IMR-90 (cell line): ENCODE measurements around the gene KIF16B. TPM values are rescaled to one million over a fixed set of nuclear protein-coding genes. Genes with fewer than 3 reads are reported as not detected.

Experiments
- ATAC-seq: fragments of 200-7000 bp; cut with Tn5 transposase; 2 replicates; pipeline ENCODE4 v1.9.1; 2020; ENCODE audit warnings: low read depth, mild to moderate bottlenecking, moderate library complexity
- BruUV-seq: library from RNA; stranded (reverse); fragments of 400-500 nt; replicated peaks from 2 replicates; lab custom pipeline; 2021; lab: Mats Ljungman, UMichigan
- CTCF ChIA-PET: fragments of 300-600 bp; formaldehyde crosslinking; extraction: SDS; loops from one replicate; lab custom pipeline; 2021; ENCODE audit warnings: antibody characterized with exemption; lab: Yijun Ruan, JAX
- POLR2A ChIA-PET: fragments of 300-600 bp; sonication (Branson Sonifier 250); formaldehyde crosslinking; loops from one replicate; lab custom pipeline; 2022; ENCODE audit warnings: antibody characterized with exemption; ENCODE audit not compliant: unreplicated experiment; lab: Charles Lee
- DNase-seq: peaks from one replicate; pipeline ENCODE4 v3.0.0; 2013
- H2AFZ ChIP-seq: replicated peaks from 2 replicates; pipeline ENCODE3; 2013; ENCODE audit warnings: low read length, mild to moderate bottlenecking; ENCODE audit not compliant: poor library complexity
- H2AK5ac ChIP-seq: 2 replicates; pipeline ENCODE4 v1.6.1; 2013; ENCODE audit warnings: low read depth, low read length, inconsistent platforms
- H2AK9ac ChIP-seq: replicated peaks from 2 replicates; pipeline ENCODE3; 2013; ENCODE audit warnings: mild to moderate bottlenecking, low read depth, low read length, moderate library complexity; ENCODE audit not compliant: poor library complexity
- H2BK120ac ChIP-seq: 2 replicates; pipeline ENCODE4 v1.6.1; 2013; ENCODE audit warnings: low read depth, low read length, inconsistent platforms
- H2BK15ac ChIP-seq: 3 replicates; pipeline ENCODE4 v1.6.1; 2013; ENCODE audit warnings: low read depth, low read length, inconsistent platforms
- H2BK20ac ChIP-seq: 2 replicates; pipeline ENCODE4 v1.6.1; 2013; ENCODE audit warnings: low read depth, mild to moderate bottlenecking, inconsistent platforms, low read length, moderate library complexity
- H2BK5ac ChIP-seq: 2 replicates; pipeline ENCODE4 v1.6.1; 2013; ENCODE audit warnings: mild to moderate bottlenecking, low read depth, low read length, inconsistent platforms; ENCODE audit not compliant: poor library complexity, severe bottlenecking
- H3K14ac ChIP-seq: replicated peaks from 2 replicates; pipeline ENCODE4 v1.6.1; 2013; ENCODE audit warnings: low read depth, low read length, inconsistent platforms
- H3K18ac ChIP-seq: 2 replicates; pipeline ENCODE4 v1.6.1; 2013; ENCODE audit warnings: low read depth, low read length, control low read depth
- H3K23ac ChIP-seq: 2 replicates; pipeline ENCODE4 v1.6.1; 2013; ENCODE audit warnings: low read depth, low read length, inconsistent platforms
- H3K27ac ChIP-seq: 2 replicates; pipeline ENCODE4 v1.5.1; 2013; ENCODE audit warnings: mild to moderate bottlenecking, control low read depth, low read length; ENCODE audit not compliant: insufficient read depth
- H3K27me3 ChIP-seq: 2 replicates; pipeline ENCODE4 v1.6.1; 2013; ENCODE audit warnings: low read length; ENCODE audit not compliant: control insufficient read depth, insufficient read depth
- H3K36me3 ChIP-seq: 2 replicates; pipeline ENCODE4 v1.6.1; 2013; ENCODE audit warnings: low read length, mixed read lengths; ENCODE audit not compliant: control insufficient read depth, insufficient read depth
- H3K4ac ChIP-seq: 2 replicates; pipeline ENCODE4 v1.6.1; 2013; ENCODE audit warnings: low read depth, low read length, inconsistent platforms
- H3K4me1 ChIP-seq: 2 replicates; pipeline ENCODE4 v1.6.1; 2013; ENCODE audit warnings: low read length, mixed read lengths; ENCODE audit not compliant: control insufficient read depth, insufficient read depth
- H3K4me2 ChIP-seq: 2 replicates; pipeline ENCODE4 v1.6.1; 2013; ENCODE audit warnings: low read depth, mild to moderate bottlenecking, control low read depth, low read length, moderate library complexity
- H3K4me3 ChIP-seq: 2 replicates; pipeline ENCODE4 v1.5.1; 2013; ENCODE audit warnings: low read depth, mild to moderate bottlenecking, control low read depth, low read length, moderate library complexity; ENCODE audit not compliant: insufficient read depth
- H3K56ac ChIP-seq: 2 replicates; pipeline ENCODE4 v1.6.1; 2013; ENCODE audit warnings: low read length, inconsistent platforms; ENCODE audit not compliant: insufficient read depth; ENCODE audit errors: extremely low read depth
- H3K79me1 ChIP-seq, 2 experiments: 2 replicates each; pipeline ENCODE4 v1.6.1; 2013; ENCODE audit warnings: low read length in 2 of 2, inconsistent platforms in 1 of 2, low read depth in 1 of 2
- H3K9ac ChIP-seq: 2 replicates; pipeline ENCODE4 v1.6.1; 2013; ENCODE audit warnings: low read depth, low read length, control low read depth
- H3K9me1 ChIP-seq: 2 replicates; pipeline ENCODE4 v1.6.1; 2013; ENCODE audit warnings: low read length, inconsistent platforms; ENCODE audit not compliant: insufficient read depth
- H3K9me3 ChIP-seq: 2 replicates; pipeline ENCODE4 v1.6.1; 2013; ENCODE audit warnings: low read length; ENCODE audit not compliant: control insufficient read depth, insufficient read depth
- H4K20me1 ChIP-seq: 2 replicates; pipeline ENCODE4 v1.6.1; 2013; ENCODE audit warnings: low read length, inconsistent platforms; ENCODE audit not compliant: insufficient read depth
- H4K5ac ChIP-seq: 2 replicates; pipeline ENCODE4 v1.6.1; 2013; ENCODE audit warnings: mild to moderate bottlenecking, low read depth, low read length, control low read depth
- H4K8ac ChIP-seq, 2 experiments: 2 replicates each; pipeline ENCODE4 v1.6.1; 2013; ENCODE audit warnings: low read depth in 2 of 2, low read length in 2 of 2, control low read depth in 1 of 2, inconsistent platforms in 1 of 2
- H4K91ac ChIP-seq: 2 replicates; pipeline ENCODE4 v1.6.1; 2013; ENCODE audit warnings: low read depth, low read length, inconsistent platforms; ENCODE audit not compliant: insufficient read depth
- CHD1 ChIP-seq: IDR thresholded peaks from 2 replicates; pipeline ENCODE4 v1.6.1; 2012; ENCODE audit warnings: low read depth, low read length, improper control_type of control experiment
- CTCF ChIP-seq: conservative IDR thresholded peaks from 2 replicates; pipeline ENCODE4 v1.5.1; 2012; ENCODE audit warnings: mild to moderate bottlenecking, low read depth, low read length, improper control_type of control experiment
- NFE2L2 ChIP-seq: fragments of 150-350 bp; IDR thresholded peaks from 2 replicates; pipeline ENCODE4 v1.6.1; 2016; ENCODE audit warnings: low read depth, mild to moderate bottlenecking, low read length
- RAD21 ChIP-seq: IDR thresholded peaks from 2 replicates; pipeline ENCODE4 v1.6.1; 2012; ENCODE audit warnings: low read length, improper control_type of control experiment
- RFX5 ChIP-seq: IDR thresholded peaks from 2 replicates; pipeline ENCODE4 v1.8.0; 2012; ENCODE audit warnings: low read depth, mild to moderate bottlenecking, low read length, moderate library complexity
- WGBS, 2 experiments: methylation state at CpG; one replicate each; pipeline versions ENCODE4 v1.1.5 to v1.1.7; 2013; ENCODE audit warnings: missing lambda C conversion rate in 2 of 2; ENCODE audit not compliant: insufficient read length in 1 of 2; ENCODE audit errors: extremely low coverage in 2 of 2; 5-methylcytosine and 5-hydroxymethylcytosine counted together
- dilution Hi-C: fragments of 300-500 bp; cut with HindIII; formaldehyde crosslinking; loops from one replicate; pipeline ENCODE4 v1.14.3; 2018; ENCODE audit warnings: low sequenced_read_pairs; ENCODE audit not compliant: unreplicated experiment
- in situ Hi-C: fragments of 300-500 bp; cut with MboI; formaldehyde crosslinking; loops from 3 replicates; pipeline ENCODE4 v1.14.3; 2019; ENCODE audit warnings: low sequenced_read_pairs, inconsistent platforms, mixed read lengths
- intact Hi-C: fragments of 100-400 bp; cut with micrococcal nuclease; formaldehyde crosslinking; loops from 2 replicates; pipeline ENCODE4 v1.10.0; 2022
- polyA plus RNA-seq, 3 experiments: library from polyadenylated mRNA; depleted of rRNA; stranded (reverse); fragments of >200 nt; gene quantifications; 2 replicates each; pipeline ENCODE4 v1.2.3, GENCODE V29; 2012; ENCODE audit warnings: low replicate concordance in 1 of 3
- total RNA-seq: library from RNA; depleted of rRNA; stranded (reverse); fragments of >200 nt; gene quantifications from 2 replicates; pipeline ENCODE4 v1.2.3, GENCODE V29; 2012
- TF ChIP-seq, protein P1 (sequence below): fragments of 150-350 bp; IDR thresholded peaks from 2 replicates; pipeline ENCODE4 v1.6.1; 2016; ENCODE audit warnings: low read depth, mild to moderate bottlenecking, low read length, moderate library complexity, borderline replicate concordance

KIF16B gene
- total and polyA plus RNA-seq, 2 of the 4 experiments (the other 2 are of a cell fraction) = 4.7 to 10.0 TPM

DNA sequence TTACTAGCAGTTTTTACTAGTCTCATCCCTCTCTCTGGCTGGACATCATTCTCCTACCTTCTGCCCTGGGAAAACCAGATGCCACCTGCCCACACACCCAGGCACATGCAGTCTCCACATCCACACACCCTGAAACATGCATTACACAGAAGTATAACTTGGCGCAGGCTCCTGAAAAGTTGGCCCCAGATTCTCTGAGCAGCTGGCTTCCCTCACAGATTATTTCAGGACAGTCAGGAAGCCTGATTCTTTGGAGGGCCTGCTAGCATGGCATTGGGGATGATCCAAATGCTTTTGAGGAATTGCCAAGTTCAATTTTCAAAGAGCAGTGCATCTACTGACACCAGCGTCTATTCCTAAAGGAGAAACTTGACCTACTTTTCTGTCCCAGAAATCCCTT, 27.8 kb upstream of the KIF16B start:
- H2BK20ac ChIP-seq = no peak overlapping the region
- no peak for TF ChIP-seq CTCF
- TF ChIP-seq, protein P1, sequence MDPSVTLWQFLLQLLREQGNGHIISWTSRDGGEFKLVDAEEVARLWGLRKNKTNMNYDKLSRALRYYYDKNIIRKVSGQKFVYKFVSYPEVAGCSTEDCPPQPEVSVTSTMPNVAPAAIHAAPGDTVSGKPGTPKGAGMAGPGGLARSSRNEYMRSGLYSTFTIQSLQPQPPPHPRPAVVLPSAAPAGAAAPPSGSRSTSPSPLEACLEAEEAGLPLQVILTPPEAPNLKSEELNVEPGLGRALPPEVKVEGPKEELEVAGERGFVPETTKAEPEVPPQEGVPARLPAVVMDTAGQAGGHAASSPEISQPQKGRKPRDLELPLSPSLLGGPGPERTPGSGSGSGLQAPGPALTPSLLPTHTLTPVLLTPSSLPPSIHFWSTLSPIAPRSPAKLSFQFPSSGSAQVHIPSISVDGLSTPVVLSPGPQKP = no peak
- no peak for TF ChIP-seq NFE2L2
- TF ChIP-seq RFX5 = no peak
- no peak for TF ChIP-seq CHD1
- TF ChIP-seq RAD21 = no peak
- H2AK9ac ChIP-seq = no peak overlapping the region
- in situ Hi-C loops (no loop called here), intact Hi-C loops (no loop called here), dilution Hi-C loops (no loop called here)
- H2BK5ac ChIP-seq = no peak overlapping the region
- no peak overlapping the region for H3K4ac ChIP-seq
- no peak overlapping the region for H4K91ac ChIP-seq
- no peak overlapping the region for H3K9ac ChIP-seq
- H2BK120ac ChIP-seq = no peak overlapping the region
- H3K27ac ChIP-seq = no peak overlapping the region
- no peaks in the 10 kb centered on the region for H3K9me1 ChIP-seq
- peaks cover 2% of the 10 kb centered on the region; the same call in 1 of the 2 replicates for H3K27me3 ChIP-seq
- H3K18ac ChIP-seq = no peak overlapping the region
- no CpG with 5 or more reads among the region's 2 CpGs for WGBS, 2 experiments
- no peak overlapping the region for H2AK5ac ChIP-seq
- no peak overlapping the region for H3K14ac ChIP-seq
- no peak overlapping the region for H2BK15ac ChIP-seq
- ATAC-seq (no peak), DNase-seq (no peak)
- no peak overlapping the region for H4K5ac ChIP-seq
- no peaks in the 10 kb centered on the region for H3K4me1 ChIP-seq
- H4K8ac ChIP-seq = no peak overlapping the region
- CTCF ChIA-PET = interaction anchor here (0.7 kb wide), 1 partner anchor 1153 kb away, joined by 3 read pairs; no protein-coding TSS in a partner anchor
- H3K4me3 ChIP-seq = no peak overlapping the region
- H3K9me3 ChIP-seq = no peaks in the 10 kb centered on the region
- no peaks in the 10 kb centered on the region for H3K36me3 ChIP-seq
- no peak overlapping the region for H3K56ac ChIP-seq
- H4K20me1 ChIP-seq = no peaks in the 10 kb centered on the region
- POLR2A ChIA-PET = no interaction called here
- BruUV-seq = no TSS peak
- no peak overlapping the region for H2AFZ ChIP-seq
- H3K23ac ChIP-seq = no peak overlapping the region
- H3K79me1 ChIP-seq = no peaks in the 10 kb centered on the region
- no peak overlapping the region for H3K4me2 ChIP-seq
